ENCODE results near the gene XRRA1. TPM values are rescaled to one million over a fixed set of nuclear protein-coding genes. Genes with fewer than 3 reads are reported as not detected.

XRRA1 gene
- polyA plus RNA-seq, 1 experiment: 7.0 TPM

- TF ChIP-seq CTCF (IDR thresholded peaks at IDR 0.05; ENCODE audit: low read depth, low read length): peak; percentile 91
- Histone ChIP-seq H3K27ac (ENCODE audit: low read depth, low read length) (no peak overlapping the region), H3K4me3 (ENCODE audit: low read depth, low read length) (no peak overlapping the region), H3K9me3 (ENCODE audit: control insufficient read depth, insufficient read depth, low read length) (no peaks in the 10 kb centered on the region), H3K27me3 (ENCODE audit: control insufficient read depth, insufficient read depth, low read length) (no peaks in the 10 kb centered on the region)
- peak; percentile 87 for DNase-seq (ENCODE audit: low read depth, low spot score)
- CTCF ChIA-PET: interaction anchor here (0.6 to 8.5 kb wide), 34 partner anchors 8 to 319 kb away, joined by 3 to 97 read pairs (median 5); partner anchors contain the start of genes NEU3 and TPBGL
- POLR2A ChIA-PET: interaction anchor here (1.5 kb wide), 1 partner anchor 59 kb away, joined by 6 read pairs; the partner anchor contains the start of gene NEU3
These were observed 19.2 kb downstream of the XRRA1 start for GRCh38 chr11:74929431-74930363.

- Histone ChIP-seq H3K27ac (ENCODE audit: low read depth, low read length) (no peak overlapping the region), H3K27me3 (ENCODE audit: control insufficient read depth, insufficient read depth, low read length) (no peaks in the 10 kb centered on the region), H3K9me3 (ENCODE audit: control insufficient read depth, insufficient read depth, low read length) (no peaks in the 10 kb centered on the region), H3K4me3 (ENCODE audit: low read depth, low read length) (no peak overlapping the region)
- no peak for TF ChIP-seq CTCF (IDR thresholded peaks at IDR 0.05; ENCODE audit: low read depth, low read length)
- POLR2A ChIA-PET: no interaction called here
- DNase-seq (ENCODE audit: low read depth, low spot score): no peak
- CTCF ChIA-PET: interaction anchor here (0.6 to 8.5 kb wide), 4 partner anchors 95 to 321 kb away, joined by 3 to 97 read pairs (median 12); no protein-coding TSS in a partner anchor
These were observed 21.4 kb downstream of the XRRA1 start for GRCh38 chr11:74927496-74927895.

- TF ChIP-seq CTCF (IDR thresholded peaks at IDR 0.05; ENCODE audit: low read depth, low read length): no peak
- ChIA-PET CTCF (interaction anchor here (0.9 to 8.5 kb wide), 7 partner anchors 8 to 322 kb away, joined by 3 to 97 read pairs (median 4); no protein-coding TSS in a partner anchor), POLR2A (no interaction called here)
- Histone ChIP-seq H3K27ac (ENCODE audit: low read depth, low read length) (no peak overlapping the region), H3K27me3 (ENCODE audit: control insufficient read depth, insufficient read depth, low read length) (no peaks in the 10 kb centered on the region), H3K9me3 (ENCODE audit: control insufficient read depth, insufficient read depth, low read length) (no peaks in the 10 kb centered on the region), H3K4me3 (ENCODE audit: low read depth, low read length) (no peak overlapping the region)
- no peak for DNase-seq (ENCODE audit: low read depth, low spot score)
These were observed 22.4 kb downstream of the XRRA1 start for GRCh38 chr11:74926304-74927030.

GRCh38 chr11:74925281-74925680 is 23.6 kb downstream of the XRRA1 start:
- CTCF ChIA-PET: interaction anchor here (1.0 to 8.5 kb wide), 6 partner anchors 9 to 323 kb away, joined by 3 to 97 read pairs (median 7); no protein-coding TSS in a partner anchor
- DNase-seq (ENCODE audit: low read depth, low spot score): no peak

More at GRCh38 chr11:74925281-74925680, 23.6 kb downstream of the XRRA1 start:
- no peaks in the 10 kb centered on the region for H3K9me3 ChIP-seq (ENCODE audit: control insufficient read depth, insufficient read depth, low read length)
- H3K27me3 ChIP-seq (ENCODE audit: control insufficient read depth, insufficient read depth, low read length): no peaks in the 10 kb centered on the region
- POLR2A ChIA-PET: interaction anchor here (1.3 kb wide), 1 partner anchor 63 kb away, joined by 3 read pairs; the partner anchor contains the start of gene NEU3
- H3K4me3 ChIP-seq (ENCODE audit: low read depth, low read length): no peak overlapping the region
- no peak for TF ChIP-seq CTCF (IDR thresholded peaks at IDR 0.05; ENCODE audit: low read depth, low read length)
- H3K27ac ChIP-seq (ENCODE audit: low read depth, low read length): no peak overlapping the region
